Activated CD4-positive, alpha-beta T cell treated with anti-CD3 and anti-CD28 coated beads, Interleukin-2, amount 50 U/mL, for 1 hour (primary cell): ENCODE measurements around the gene SAMD14.

Experiments
- DNase-seq: peaks from one replicate; pipeline ENCODE4 v3.0.0-alpha.2; 2020

SAMD14 gene

DNA sequence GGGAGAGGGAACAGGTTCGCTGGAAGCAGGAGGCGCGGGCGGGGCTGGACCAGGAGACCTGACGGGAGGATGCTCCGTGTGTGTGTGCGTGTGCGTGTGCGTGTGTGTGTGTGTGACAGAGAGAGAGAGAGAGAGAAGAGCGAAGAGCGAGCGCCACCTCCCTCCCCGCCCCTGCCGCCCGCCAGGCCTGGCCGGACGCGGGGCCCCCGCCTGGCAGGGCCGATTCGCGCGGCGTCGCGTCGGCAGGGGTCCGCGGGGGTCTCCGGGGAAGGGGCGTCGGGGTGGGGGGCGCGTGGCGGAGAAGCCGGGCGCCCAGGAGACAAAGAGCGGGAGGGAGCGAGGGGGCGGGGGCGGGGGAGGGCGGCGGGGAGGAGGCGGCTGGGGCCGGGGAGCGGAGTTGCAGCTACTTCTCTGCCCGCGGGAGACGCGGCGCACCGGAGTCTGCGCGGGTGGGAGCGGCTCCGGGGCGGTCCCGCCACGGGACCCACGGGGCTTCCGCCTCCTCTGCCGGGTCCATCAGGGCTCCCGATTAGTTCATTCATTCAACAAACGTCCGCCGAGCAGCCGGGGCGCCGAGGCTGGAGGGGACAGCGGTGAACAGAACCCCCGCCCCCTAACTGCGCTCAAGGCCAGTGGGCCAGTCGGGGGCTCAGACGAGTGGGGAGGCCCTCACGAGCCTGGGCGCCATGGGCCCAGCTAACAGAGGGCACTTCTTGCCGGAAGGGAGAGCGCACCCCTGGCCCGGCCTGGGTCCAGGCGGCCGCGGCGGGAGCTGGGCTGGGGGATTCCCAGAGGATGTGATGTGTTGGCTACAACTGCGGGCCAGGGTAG lies at the start of gene SAMD14:
TSS of gene SAMD14 (minus strand) at position 433 of the 831 bp plus-strand sequence. CDS start 5,201 bp downstream, outside the sequence.
- DNase-seq: peak; percentile 48

DNA sequence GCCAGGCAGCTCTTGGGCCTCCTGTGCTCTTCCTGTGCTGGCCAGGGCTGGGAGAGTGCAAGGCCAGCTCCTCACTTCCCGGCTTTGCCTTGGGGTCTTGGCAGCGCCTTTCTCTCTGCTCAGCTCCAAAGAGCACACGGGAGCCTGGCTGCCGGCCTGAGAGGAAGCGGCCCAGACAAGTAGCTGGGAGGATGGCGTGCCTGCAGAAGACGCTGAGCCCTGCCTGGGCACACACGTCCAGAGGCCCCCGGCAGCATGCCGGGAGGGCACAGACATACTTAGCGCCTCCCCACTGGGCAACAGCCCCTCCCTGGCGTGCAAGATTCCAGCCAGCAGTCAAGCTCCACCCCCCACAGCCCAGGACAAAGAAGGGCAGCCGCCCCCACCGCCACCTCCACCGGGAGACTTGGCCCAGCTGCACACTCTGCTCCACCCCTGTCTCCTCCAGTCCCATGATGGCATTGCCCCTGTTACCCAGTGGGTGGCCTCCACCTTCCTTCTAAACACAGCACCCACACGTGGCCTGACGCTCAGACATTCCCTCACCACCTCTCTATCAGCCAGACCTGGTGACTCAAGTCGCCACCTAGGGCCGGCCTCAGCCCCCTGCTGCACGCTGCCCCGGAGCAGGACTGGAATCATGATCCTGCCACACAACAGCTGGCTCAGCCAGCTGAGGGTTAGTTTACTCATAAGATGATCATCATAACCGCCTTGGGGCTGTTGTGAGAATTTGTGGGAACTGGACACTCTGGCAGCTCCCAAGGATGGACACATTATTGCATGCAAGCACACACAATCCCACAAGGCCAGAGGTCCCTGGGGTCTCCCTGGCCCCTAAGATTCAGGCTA lies 48.2 kb upstream of the SAMD14 start:
- DNase-seq: peak; percentile 45

- no peak for DNase-seq
Measured at GRCh38 chr17:50177476-50177875, 47.5 kb upstream of the SAMD14 start.

GRCh38 chr17:50176559-50177357 lies 46.8 kb upstream of the SAMD14 start:
- no peak for DNase-seq

DNA sequence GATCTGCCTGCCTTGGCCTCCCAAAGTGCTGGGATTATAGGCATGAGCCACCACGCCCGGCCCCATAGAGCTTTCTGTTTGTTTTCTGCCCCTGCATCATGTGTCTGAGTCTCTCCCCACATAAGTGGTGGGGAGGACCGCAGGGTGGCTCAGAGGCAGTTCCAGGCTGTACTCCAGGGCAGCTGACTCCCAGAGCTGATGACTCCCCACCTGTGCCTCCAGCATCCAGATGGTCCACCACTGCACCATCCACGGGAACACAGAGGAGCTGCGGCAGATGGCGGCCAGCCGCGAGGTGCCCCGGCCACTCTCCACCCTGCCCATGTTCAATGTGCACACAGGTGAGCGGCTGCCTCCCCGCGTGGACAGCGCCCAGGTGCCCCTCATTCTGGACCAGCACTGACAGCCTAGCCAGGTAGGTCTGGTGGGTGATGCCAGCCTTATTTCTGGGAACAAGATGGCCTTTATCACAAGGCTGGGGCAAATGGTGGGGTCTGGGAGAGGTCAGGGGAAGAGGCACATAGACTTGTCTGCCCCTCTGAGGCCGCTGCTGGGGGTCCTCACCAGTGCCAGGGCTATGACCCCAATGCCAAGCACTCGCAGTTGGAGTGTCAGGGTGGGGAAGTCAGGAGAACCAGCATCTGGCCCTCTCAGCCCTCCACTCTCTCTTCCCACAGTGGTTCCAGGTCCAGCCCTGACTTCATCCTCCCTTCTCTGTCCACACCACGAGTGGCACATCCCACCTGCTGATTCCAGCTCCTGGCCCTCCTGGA lies 45.3 kb upstream of the SAMD14 start:
- DNase-seq: no peak

DNA sequence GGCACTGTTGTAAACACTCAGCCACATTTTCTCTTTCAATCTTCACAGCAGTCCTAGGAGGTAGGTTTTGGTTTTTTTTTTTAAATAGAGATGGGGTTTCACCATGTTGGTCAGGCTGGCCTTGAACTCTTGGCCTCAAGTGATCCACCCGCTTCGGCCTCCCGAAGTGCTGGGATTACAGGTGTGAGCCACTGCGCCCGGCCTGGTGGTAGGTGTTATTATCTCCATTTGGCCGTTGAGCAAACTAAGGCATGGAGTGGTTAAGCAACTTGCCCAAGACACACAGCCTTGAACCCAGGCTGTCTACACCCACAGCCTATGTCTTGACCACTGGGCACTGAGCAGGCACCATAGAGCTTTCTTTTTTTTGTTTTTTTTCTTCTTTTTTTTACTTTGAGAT lies 44.5 kb upstream of the SAMD14 start:
- DNase-seq: no peak

DNA sequence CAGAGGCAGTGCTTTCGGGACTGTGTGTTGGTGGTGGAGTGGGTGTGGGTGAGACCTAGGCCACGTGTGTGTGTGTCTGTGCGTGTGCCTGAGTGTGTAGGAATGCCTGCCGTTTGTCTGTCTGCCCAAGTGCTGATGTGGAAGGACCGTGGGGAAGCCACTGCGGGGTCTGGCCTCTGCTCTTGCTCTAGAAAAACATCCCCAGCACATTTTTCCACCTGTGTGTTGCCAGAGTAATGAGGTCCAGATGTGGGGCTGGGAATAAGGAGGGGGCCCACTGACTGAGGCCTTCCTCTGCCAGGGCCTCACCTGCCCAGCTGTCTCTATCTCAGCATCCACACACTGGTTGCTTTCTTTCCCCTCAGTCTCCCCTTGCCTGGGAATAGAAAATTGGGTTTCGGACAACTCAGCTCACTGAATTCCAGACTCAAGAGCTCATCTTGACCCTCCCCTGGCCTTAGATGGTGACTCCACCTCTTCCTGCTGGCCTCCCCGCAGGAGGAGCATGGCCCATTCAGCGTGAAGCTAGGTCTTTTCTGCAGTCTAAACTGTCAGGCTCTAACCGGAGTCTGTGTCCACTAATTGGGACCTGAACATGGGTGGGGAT lies 43.5 kb upstream of the SAMD14 start:
- no peak for DNase-seq

- DNase-seq: no peak
Measured at GRCh38 chr17:50172936-50173334, 43.0 kb upstream of the SAMD14 start.

DNA sequence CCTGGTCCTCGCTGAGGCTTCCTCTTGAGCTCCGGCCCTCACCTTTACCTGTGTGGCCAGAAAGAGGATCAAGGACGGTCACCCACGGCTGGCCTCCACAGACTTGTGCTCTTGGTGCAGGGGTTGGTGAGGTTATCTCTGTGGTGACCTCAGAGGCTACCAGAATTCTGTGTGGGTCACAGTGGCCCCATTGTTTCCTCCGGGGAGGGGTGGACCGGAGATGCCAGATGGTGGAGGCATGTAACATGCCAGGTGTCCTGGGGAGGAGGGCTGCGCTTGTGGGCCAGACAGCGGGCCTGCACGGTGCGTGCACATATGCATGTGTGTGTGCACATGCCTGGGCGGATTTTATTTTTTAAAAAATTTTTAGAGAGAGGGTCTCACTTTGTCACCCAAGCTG lies 42.2 kb upstream of the SAMD14 start:
- DNase-seq: no peak

- no peak for DNase-seq
Measured at GRCh38 chr17:50171371-50172071, 41.6 kb upstream of the SAMD14 start.

DNA sequence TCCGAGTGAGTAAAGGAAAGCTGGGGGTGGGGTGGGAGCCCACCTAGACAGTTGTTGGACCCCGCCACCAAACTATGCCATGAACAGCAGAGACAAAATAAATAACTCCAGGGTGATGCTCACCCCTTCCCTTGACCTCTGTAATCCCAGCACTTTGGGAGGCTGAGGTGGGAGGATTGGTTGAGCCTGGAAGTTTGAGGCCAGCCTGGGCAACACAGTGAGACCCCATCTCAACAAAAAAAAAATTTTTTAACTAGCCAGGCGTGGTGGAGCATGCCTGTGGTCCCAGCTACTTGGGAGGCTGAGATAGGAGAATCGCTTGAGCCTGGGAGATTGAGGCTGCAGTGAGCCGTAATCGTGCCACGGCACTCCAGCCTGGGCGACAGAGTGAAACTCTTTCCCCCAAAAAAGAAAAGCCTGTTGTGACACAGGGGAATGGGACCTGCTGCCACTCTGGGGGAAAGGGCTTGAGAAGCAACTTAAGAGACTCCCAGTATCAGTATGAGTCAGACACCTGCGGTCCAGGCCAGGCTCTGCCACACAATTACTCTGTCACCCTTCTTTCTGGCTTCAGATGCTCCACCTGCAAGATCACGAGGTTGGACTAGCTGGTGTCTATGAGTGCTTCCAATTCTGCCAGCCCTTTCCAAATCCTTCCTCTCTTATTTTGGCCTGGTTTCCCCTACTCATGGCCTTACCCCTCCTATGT lies 40.9 kb upstream of the SAMD14 start:
- DNase-seq: no peak

- no peak for DNase-seq
Measured at GRCh38 chr17:50169881-50170459, 40.0 kb upstream of the SAMD14 start.

DNA sequence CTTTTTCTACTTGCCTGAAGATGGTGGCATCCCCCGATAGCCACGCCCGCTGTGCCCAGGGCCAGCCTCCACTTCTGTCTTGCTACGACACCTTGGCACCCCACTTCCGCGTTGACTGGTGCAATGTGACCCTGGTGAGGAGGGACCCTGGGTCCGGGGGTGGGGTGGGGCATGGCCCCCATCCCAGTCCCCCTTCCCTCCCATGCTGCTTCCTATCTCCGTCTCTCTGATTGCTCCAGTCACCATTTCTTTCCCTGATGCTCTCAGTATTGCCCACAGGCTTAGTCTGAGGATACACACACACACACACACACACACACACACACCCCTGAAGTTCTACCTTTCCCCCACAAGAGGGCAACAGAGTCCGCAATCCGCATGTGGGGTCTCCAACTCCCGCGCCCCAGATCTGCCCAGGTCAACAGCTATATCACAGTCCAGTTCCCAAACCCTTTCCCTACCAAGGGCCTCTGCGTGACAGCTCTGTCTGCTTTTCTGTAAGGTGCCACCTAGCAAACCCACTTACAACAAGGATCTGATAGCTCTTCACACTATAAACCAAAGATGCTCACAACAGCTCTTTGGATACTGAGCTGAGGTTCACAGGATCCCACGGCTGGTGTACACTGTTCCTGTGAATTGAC lies 39.3 kb upstream of the SAMD14 start:
- DNase-seq: peak; percentile 49

- DNase-seq: no peak
Measured at GRCh38 chr17:50168319-50168718, 38.4 kb upstream of the SAMD14 start.

- no peak for DNase-seq
Measured at GRCh38 chr17:50167371-50167770, 37.4 kb upstream of the SAMD14 start.

- no peak for DNase-seq
Measured at GRCh38 chr17:50166518-50167181, 36.7 kb upstream of the SAMD14 start.

DNA sequence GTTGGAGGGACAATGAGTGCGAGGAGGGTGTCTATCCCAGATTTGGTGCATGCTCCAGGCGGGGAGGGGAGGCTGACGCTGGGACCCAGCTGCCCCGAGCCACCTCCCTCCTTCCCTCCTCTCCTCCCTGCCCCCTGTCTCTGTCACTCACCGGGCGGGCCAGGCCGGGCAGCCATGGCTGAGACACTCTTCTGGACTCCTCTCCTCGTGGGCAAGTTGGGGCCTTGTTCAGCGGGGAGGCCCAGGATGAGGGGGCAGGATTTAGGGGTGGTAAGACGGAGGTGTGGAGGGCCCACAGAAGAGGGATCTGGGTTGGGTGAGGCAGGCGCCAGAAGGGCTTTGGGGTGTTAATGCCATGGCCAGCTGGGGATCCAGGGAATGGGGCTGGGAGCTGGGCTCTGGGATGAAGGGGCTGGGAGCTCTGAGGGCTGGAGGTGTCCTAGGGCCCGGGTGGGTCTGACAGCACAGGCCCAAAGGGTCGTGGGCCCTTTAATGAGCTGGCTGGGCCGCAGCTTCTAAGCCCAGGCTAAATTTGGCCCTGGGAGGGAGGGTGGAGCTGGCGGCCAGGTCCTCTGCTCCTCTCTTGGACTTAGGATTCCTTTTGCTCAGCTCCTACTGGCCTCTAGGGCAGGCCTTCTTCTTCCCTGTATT lies 36.0 kb upstream of the SAMD14 start, which contains the start of gene SGCA:
TSS of gene SGCA (plus strand) at position 139 of the 651 bp plus-strand sequence. CDS start at position 175, 36 bp downstream.
- DNase-seq: no peak

GRCh38 chr17:50165466-50165865 lies 35.5 kb upstream of the SAMD14 start:
- no peak for DNase-seq
